Immature natural killer cell (primary cell): ENCODE data around the gene EPHB2. TPM values are rescaled to one million over a fixed set of nuclear protein-coding genes. Genes with fewer than 3 reads are reported as not detected.
A peak's percentile ranks its signal among the peaks of the same experiment; 100 is the strongest.
"Not testable (repeated sequence)": the region's sequence is repeated elsewhere in the genome, so short reads cannot be mapped to it uniquely, and the experiment has no call there.

Experiments used
- DNase-seq, 3 donors: peaks; one replicate each; pipeline ENCODE4 v3.0.0; 2022; ENCODE audit warnings: mixed read lengths in 1 of 3
- H3K27ac Mint-ChIP-seq, 6 donors: one replicate each; pipeline ENCODE4 v1.8.0; 2020; ENCODE audit warnings: mixed read lengths in 6 of 6, mild to moderate bottlenecking in 5 of 6, inconsistent platforms in 4 of 6, moderate library complexity in 3 of 6
- H3K27me3 Mint-ChIP-seq, 3 donors: one replicate each; pipeline ENCODE4 v1.8.0; 2020 to 2021; ENCODE audit warnings: low read depth in 3 of 3, mild to moderate bottlenecking in 3 of 3, mixed read lengths in 3 of 3, moderate library complexity in 3 of 3, inconsistent platforms in 1 of 3
- H3K36me3 Mint-ChIP-seq, 3 donors: one replicate each; pipeline ENCODE4 v1.8.0; 2020; ENCODE audit warnings: mixed read lengths in 3 of 3, inconsistent platforms in 2 of 3, mild to moderate bottlenecking in 2 of 3
- H3K4me1 Mint-ChIP-seq, 2 donors: one replicate each; pipeline ENCODE4 v1.8.0; 2020; ENCODE audit warnings: inconsistent platforms in 2 of 2, mild to moderate bottlenecking in 2 of 2, mixed read lengths in 2 of 2, moderate library complexity in 1 of 2
- H3K4me3 Mint-ChIP-seq, 5 donors: one replicate each; pipeline ENCODE4 v1.8.0; 2020; ENCODE audit warnings: mild to moderate bottlenecking in 5 of 5, mixed read lengths in 5 of 5, inconsistent platforms in 3 of 5, moderate library complexity in 3 of 5
- H3K9me3 Mint-ChIP-seq, 6 donors: one replicate each; pipeline ENCODE4 v1.8.0; 2020; ENCODE audit warnings: mild to moderate bottlenecking in 6 of 6, mixed read lengths in 6 of 6, inconsistent platforms in 4 of 6, moderate library complexity in 3 of 6
- polyA plus RNA-seq, 3 donors: library from polyadenylated mRNA; unstranded; fragments of 300-500 nt; fragmentation: Illumina TruSeq; gene quantifications; one replicate each; pipeline ENCODE4 v1.2.3, GENCODE V29; 2021

The EPHB2 gene
- not detected for polyA plus RNA-seq

DNA sequence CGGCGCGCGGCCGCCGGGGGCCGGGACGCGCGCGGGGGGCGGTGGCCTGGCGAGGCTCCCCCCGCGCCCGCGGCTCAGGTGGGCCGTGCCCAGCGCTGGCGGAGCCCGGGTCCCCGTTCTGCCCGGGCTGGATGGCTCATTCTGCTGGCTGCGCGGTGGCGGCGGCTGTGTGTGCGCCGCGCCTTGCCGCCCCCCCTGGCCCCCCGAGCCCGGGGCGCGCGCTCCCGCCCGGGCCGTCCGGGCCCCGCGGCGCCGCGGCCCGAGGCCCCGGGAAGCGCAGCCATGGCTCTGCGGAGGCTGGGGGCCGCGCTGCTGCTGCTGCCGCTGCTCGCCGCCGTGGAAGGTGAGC, at the start of gene EPHB2:
TSS of gene EPHB2 (plus strand) at position 139 of the 349 bp plus-strand sequence. CDS start at position 283, 144 bp downstream.
- H3K36me3 Mint-ChIP-seq, result no peaks in the 10 kb centered on the region
- H3K27me3 Mint-ChIP-seq, result peaks cover 13 to 30% (median 17%) of the 10 kb centered on the region in 3 donors
- no peak for DNase-seq
- no peak within 1 kb of the TSS for H3K27ac Mint-ChIP-seq
- no peaks in the 10 kb centered on the region for H3K9me3 Mint-ChIP-seq
- H3K4me3 Mint-ChIP-seq, result peak within 1 kb of the TSS; percentile 57 to 72 (median 66)
- H3K4me1 Mint-ChIP-seq, result peaks cover 0 to 7% of the 10 kb centered on the region in 2 donors

DNA sequence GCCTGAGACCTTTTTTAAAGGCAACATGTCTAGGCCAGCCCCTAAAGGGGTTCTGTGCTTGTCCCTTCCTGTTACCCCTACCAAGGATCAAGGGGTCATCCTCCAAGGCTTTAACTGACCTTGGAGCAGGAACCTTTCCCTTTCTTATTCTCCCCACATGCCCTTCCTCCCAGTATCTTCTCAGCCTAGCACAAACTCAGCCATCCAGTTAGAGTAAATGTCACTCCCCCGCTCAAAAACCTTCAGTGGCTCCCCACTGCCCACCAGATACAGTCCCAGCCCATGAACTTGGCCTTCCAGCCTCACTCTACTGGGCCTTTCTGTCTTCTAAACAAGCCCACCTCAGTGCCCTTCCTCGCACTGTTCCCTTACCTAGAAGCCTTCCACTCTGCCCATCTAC, 48.8 kb upstream of the EPHB2 start:
- H3K4me1 Mint-ChIP-seq, result no peaks in the 10 kb centered on the region
- no peak overlapping the region for H3K27ac Mint-ChIP-seq
- H3K27me3 Mint-ChIP-seq, result peaks cover 0 to 5% (median 0%) of the 10 kb centered on the region in 3 donors
- no peak for DNase-seq
- no peak overlapping the region for H3K4me3 Mint-ChIP-seq
- no peaks in the 10 kb centered on the region for H3K9me3 Mint-ChIP-seq
- H3K36me3 Mint-ChIP-seq, result no peaks in the 10 kb centered on the region

DNA sequence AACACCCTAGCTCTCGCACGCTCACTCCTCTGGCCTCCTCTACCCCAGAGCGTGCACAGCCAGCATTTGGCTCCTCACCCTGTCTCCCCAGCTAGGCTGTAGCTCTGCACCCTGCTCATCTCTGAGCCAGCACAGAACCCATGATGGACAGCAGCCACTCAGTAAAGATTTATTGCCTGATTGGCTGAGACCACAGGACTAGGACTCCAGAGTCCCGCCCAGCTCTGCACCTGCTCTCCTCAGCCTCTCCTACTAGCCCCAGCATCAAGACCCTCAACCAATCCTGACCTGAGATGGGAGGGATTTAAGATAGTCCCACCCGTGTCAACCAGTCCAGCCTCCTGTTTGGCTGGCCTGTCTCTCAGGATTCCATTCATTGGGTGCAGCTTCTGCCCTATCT, 48.3 kb upstream of the EPHB2 start:
- no peak overlapping the region for H3K4me3 Mint-ChIP-seq
- H3K4me1 Mint-ChIP-seq, result no peaks in the 10 kb centered on the region
- no peaks in the 10 kb centered on the region for H3K36me3 Mint-ChIP-seq
- H3K27me3 Mint-ChIP-seq, result peaks cover 0 to 5% (median 0%) of the 10 kb centered on the region in 3 donors
- H3K9me3 Mint-ChIP-seq, result no peaks in the 10 kb centered on the region
- DNase-seq, result no peak
- no peak overlapping the region for H3K27ac Mint-ChIP-seq

DNA sequence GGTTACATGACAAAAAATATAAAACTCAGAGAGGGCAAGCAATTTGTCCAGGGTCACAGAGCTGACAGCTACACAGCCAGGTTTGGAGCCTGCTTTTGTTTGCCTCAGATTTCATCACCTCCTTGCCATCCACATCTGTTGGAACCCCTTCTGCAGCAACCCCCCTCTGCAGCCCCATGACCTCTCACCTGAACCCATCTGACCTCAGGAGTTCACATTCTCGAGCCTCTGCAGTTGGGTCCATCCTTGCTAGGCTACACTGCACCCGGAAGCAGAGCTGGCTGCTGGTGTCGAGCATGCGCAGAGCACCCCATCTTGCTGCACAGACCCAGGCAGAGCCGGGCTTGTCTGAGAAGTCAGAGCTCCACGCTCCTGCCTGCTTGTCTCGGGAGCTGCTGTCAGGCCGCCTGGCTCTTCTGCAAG, 47.6 kb upstream of the EPHB2 start:
- no peak overlapping the region for H3K4me3 Mint-ChIP-seq
- no peak for DNase-seq
- H3K27ac Mint-ChIP-seq, result no peak overlapping the region
- peaks cover 0 to 4% (median 0%) of the 10 kb centered on the region in 3 donors for H3K27me3 Mint-ChIP-seq
- H3K4me1 Mint-ChIP-seq, result no peaks in the 10 kb centered on the region
- no peaks in the 10 kb centered on the region for H3K9me3 Mint-ChIP-seq
- H3K36me3 Mint-ChIP-seq, result no peaks in the 10 kb centered on the region

DNA sequence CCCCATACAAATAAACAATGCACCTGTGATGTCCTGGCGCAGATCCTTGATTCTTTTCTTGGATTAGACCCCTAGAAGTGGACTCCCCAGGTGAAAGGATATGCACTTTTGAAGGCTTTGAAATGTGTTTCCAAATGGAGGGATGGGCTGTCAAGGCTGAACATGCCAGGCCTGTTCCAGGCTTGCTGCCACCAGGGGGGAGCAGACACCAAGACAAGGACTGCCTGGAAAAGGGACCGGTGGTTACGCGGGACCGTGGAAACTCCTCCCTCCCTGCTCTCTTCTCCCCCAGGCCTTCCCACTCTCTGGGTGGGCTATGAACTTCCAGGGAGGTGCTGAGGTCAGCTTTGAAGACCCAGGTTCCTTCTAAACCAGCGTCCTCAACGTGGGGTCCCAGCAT, 44.9 kb upstream of the EPHB2 start:
- no peaks in the 10 kb centered on the region for H3K4me1 Mint-ChIP-seq
- H3K27ac Mint-ChIP-seq, result no peak overlapping the region
- H3K36me3 Mint-ChIP-seq, result no peaks in the 10 kb centered on the region
- no peaks in the 10 kb centered on the region for H3K9me3 Mint-ChIP-seq
- peaks cover 0 to 5% (median 2%) of the 10 kb centered on the region in 3 donors for H3K27me3 Mint-ChIP-seq
- no peak overlapping the region for H3K4me3 Mint-ChIP-seq
- DNase-seq, result no peak

DNA sequence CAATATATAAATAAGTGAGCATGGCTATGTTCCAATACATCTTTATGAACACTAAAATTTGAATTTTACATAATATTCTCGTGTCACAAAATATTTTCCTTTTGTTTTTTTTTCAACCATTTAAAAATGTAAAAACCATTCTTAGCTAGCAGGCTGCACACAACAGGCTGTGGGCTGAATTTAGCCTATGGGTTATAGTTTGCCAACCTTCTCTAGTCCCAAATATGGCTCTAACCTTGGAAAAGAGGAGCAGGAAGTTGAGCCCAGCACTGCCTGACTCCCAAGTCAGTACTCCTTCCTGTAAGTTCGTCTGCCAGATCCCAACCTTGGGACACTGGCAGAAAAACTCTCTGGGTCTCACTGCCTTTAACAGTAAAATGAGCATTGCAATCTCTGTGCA, 44.2 kb upstream of the EPHB2 start:
- no peak for DNase-seq
- peaks cover 0 to 8% (median 2%) of the 10 kb centered on the region in 3 donors for H3K27me3 Mint-ChIP-seq
- no peaks in the 10 kb centered on the region for H3K4me1 Mint-ChIP-seq
- H3K36me3 Mint-ChIP-seq, result no peaks in the 10 kb centered on the region
- H3K27ac Mint-ChIP-seq, result no peak overlapping the region
- H3K4me3 Mint-ChIP-seq, result no peak overlapping the region
- H3K9me3 Mint-ChIP-seq, result no peaks in the 10 kb centered on the region

DNA sequence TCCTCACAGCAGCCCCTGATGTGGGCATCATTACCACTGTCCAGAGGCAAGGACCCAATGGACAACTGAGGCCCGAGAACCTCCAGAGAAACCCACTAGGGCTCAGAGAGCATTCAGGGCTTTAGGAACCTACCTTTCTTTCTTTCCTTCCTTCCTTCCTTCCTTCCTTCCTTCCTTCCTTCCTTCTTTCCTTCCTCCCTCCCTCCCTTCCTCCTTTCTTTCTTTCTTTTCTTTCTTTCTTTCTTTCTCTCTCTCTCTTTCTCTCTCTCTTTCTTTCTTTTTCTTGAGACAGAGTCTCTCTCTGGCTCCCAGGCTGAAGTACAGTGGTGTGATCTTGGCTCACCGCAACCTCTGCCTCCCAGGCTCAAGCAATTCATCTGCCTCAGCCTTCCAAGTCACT, 41.8 kb upstream of the EPHB2 start:
- not testable (repeated sequence) for H3K27ac Mint-ChIP-seq, H3K36me3 Mint-ChIP-seq, H3K4me3 Mint-ChIP-seq, H3K27me3 Mint-ChIP-seq, H3K9me3 Mint-ChIP-seq, DNase-seq, H3K4me1 Mint-ChIP-seq

DNA sequence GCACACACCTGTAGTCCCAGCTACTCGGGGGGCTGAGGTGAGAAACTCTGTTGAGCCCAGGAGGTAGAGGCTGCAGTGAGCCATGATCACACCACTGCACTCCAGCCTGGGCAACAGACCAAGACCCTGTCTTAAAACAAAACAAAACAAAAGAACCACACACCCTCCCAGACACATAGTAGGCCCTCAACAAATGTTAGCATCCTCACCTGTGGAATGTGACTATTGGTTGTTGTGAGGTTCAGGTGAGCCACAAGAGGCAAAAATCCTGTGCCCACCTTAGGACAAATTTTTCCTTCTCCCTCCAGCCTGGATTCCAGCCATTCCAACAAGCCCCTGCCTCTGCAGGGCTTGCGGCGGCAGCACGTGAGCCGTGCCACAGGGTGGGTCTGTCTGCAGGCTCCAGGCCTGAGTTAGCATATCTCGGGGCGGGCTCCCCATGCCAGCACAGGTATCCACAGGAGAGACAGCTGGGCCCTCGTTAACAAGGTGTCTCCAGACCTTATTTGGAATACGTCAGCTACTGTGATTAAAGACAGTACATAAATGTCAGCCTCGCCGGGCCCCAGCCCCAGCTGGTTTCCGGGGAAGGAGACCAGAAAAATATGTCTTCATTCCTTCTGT, 40.2 kb upstream of the EPHB2 start:
- no peaks in the 10 kb centered on the region for H3K4me1 Mint-ChIP-seq
- H3K9me3 Mint-ChIP-seq, result no peaks in the 10 kb centered on the region
- H3K27me3 Mint-ChIP-seq, result peaks cover 3 to 17% (median 10%) of the 10 kb centered on the region in 3 donors

DNA sequence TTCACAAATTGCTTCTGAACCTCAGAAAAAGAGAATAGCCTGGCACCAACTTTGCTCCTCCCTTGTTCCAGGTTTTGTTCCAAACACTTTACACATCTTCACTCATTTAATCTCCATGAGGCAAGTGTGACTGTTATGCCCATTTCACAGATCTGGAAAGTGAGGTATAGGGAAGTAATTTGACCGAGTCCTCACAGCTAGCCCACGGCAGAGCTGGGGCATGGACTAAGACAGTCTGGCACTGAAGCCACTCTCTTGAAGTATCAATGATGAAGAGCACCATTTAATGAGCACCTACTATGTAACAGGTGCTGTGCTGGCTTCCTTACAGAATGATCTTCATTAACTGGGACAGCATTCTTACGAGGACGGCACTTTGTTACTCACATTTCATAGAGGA, 38.6 kb upstream of the EPHB2 start:
- DNase-seq, result no peak
- H3K4me3 Mint-ChIP-seq, result no peak overlapping the region
- peaks cover 3 to 17% (median 10%) of the 10 kb centered on the region in 3 donors for H3K27me3 Mint-ChIP-seq
- no peak overlapping the region for H3K27ac Mint-ChIP-seq
- no peaks in the 10 kb centered on the region for H3K4me1 Mint-ChIP-seq
- no peaks in the 10 kb centered on the region for H3K36me3 Mint-ChIP-seq
- H3K9me3 Mint-ChIP-seq, result no peaks in the 10 kb centered on the region

More for the DNA sequence above, 40.2 kb upstream of the EPHB2 start:
- Mint-ChIP-seq H3K27ac (no peak overlapping the region), H3K36me3 (no peaks in the 10 kb centered on the region), H3K4me3 (no peak overlapping the region)
- DNase-seq, result no peak

DNA sequence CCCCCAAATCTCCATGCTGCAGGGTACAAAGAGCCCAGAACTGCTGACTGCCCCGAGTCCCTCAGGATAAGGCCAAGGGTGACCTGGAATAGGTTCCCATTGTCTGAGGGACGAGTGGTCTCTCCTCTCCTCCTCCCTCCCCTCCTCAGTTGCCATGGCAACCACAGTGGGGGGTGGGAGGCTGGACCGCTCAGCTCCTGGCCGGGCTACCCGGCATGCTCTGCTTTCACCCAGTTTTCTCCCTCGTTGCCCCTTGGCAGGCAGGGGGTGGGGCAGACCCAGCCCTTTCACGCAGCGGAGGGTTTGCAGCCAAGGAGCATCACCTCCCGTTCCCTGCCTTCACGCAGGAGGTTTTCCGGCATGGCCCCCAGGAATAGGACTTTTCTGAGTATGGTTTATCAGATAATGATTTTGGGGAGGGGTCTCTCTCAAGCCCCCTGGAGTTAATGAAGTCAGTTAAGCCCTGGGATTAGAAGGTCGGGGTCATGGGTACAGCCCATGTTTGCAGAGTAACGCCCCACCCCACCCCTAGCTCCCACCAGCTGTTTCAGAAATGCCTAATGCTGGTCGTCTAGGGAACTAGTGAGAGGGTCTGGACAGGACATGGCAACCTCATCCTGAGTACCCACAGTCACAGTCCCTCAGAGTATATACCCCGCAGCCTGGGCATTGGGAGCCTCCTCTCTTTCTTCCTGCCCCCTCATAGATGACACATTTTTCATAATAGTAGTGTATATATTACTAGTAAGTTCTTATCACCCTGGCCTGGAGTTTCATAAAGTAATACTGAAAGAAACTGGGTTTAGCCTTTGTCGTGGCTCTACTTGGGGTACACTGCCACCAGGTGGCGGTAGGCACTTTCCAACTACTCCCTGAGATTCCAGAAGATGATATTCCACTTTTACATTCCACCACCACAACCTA, 36.9 kb upstream of the EPHB2 start:
- no peak overlapping the region for H3K4me3 Mint-ChIP-seq
- H3K9me3 Mint-ChIP-seq, result no peaks in the 10 kb centered on the region
- H3K27me3 Mint-ChIP-seq, result peaks cover 4 to 17% (median 10%) of the 10 kb centered on the region in 3 donors
- H3K4me1 Mint-ChIP-seq, result no peaks in the 10 kb centered on the region
- H3K27ac Mint-ChIP-seq, result no peak overlapping the region
- DNase-seq, result no peak
- no peaks in the 10 kb centered on the region for H3K36me3 Mint-ChIP-seq

DNA sequence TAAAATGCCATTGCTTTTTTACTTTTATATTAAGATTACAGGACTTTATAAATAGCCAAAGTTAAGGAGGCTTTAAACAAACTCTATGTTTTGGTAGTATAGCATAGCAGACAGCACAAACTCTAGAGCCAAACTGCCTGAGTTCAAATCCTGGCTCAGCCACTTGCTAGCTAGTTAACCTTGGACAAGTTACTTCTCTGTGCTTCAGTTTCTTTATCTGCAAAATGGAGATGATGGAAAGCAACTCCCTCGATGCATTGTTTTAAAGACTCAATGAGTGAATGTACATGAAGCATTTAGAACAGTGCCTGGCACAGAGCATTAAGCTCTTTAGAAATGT, 36.3 kb upstream of the EPHB2 start:
- no peaks in the 10 kb centered on the region for H3K4me1 Mint-ChIP-seq
- H3K9me3 Mint-ChIP-seq, result no peaks in the 10 kb centered on the region
- no peaks in the 10 kb centered on the region for H3K36me3 Mint-ChIP-seq
- no peak overlapping the region for H3K27ac Mint-ChIP-seq
- no peak for DNase-seq
- H3K4me3 Mint-ChIP-seq, result no peak overlapping the region
- peaks cover 4 to 17% (median 10%) of the 10 kb centered on the region in 3 donors for H3K27me3 Mint-ChIP-seq

DNA sequence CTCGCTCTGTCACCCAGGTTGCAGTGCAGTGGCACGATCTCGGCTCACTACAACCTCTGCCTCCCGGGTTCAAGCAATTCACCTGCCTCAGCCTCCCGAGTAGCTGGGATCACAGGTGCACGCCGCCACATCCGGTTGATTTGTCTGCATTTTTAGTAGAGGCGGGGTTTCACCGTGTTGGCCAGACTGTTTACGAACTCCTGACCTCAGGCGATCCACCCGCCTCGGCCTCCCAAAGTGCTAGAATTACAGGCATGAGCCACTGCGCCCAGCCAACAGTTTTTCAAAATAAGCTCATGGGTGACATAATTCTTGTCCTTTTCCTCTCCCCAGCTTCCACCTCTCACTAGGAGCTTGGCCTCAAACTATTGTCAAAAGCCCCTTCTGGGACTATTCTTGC, 34.5 kb upstream of the EPHB2 start:
- not testable (repeated sequence) for DNase-seq, H3K4me1 Mint-ChIP-seq, H3K36me3 Mint-ChIP-seq, H3K9me3 Mint-ChIP-seq, H3K27ac Mint-ChIP-seq, H3K4me3 Mint-ChIP-seq
- H3K27me3 Mint-ChIP-seq, result peaks cover 4 to 18% (median 6%) of the 10 kb centered on the region in 3 donors

DNA sequence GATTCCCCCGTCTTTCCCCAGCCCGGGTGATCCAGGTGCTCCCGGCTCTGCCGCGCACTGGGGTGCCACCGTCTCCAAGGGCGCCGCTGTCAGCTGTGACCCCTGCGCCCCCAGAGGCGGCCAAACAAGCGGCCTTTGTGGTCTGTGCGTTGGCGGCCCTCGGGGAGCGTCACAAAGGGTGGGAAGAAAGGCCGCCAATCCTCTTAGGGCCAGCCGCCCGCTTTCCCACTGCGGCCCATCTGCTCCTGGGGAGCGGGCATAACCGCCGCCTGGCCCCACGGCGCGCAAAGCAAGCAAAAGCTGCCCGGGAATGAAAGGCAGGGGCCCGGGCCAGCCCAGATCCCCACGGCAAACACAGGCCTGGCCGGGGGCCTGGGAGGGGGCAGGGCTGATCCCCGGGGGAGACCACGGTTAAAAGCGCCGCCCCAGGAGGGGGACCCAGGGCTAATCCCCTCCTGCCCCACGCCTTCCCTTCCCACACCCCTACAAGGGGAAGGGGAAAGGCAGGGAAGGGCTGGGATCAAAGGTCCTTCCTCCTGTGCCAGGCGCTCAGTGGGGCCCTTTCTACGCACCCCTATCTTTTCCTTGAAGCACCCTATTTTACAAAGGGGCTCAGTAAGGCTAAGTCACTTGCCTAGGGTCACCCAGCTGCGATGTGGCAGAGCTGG, 33.6 kb upstream of the EPHB2 start:
- no peaks in the 10 kb centered on the region for H3K36me3 Mint-ChIP-seq
- no peak for DNase-seq
- H3K9me3 Mint-ChIP-seq, result no peaks in the 10 kb centered on the region
- H3K27me3 Mint-ChIP-seq, result peaks cover 2 to 18% (median 6%) of the 10 kb centered on the region in 3 donors
- no peaks in the 10 kb centered on the region for H3K4me1 Mint-ChIP-seq
- H3K4me3 Mint-ChIP-seq, result no peak overlapping the region
- H3K27ac Mint-ChIP-seq, result no peak overlapping the region
